ENCODE data around the gene CACNA2D3.
A peak's percentile ranks its signal among the peaks of the same experiment; 100 is the strongest.

Gene CACNA2D3

DNA sequence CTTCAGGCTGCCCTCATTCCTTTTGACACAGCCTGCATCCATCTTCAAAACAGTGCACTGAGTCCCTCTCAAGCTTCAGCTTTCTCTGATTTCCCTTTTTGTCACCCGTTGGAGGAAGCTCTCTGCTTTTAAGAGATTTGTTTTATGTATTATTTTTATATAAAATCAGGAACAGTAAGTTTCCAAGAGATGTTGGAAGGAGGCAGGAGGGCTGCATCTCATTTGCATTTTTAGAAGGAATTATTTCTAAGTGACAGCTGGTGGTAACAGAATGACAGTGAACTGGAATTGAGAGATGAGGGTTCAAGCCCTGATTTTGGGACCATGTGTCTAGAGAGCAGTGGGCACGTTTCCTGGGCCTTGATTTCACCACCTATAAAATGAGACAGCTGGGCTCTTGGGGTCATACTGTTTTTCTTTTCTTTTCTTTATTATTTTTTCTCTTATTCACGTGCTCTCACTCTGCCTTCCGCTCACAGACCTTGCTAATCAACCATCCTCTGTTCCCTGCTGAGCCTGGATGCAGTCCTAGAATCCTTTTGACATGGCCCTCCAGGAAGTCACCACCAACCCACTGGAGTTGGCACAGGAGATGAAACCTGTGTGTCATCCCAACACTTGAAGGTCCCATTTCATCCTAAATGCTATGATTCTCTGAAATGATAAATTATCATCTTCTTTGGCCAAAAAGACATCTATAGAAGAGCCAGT lies 148.6 kb downstream of the CACNA2D3 start:
- peak in 1 of 51 donors; percentile 19 for DNase-seq

DNA sequence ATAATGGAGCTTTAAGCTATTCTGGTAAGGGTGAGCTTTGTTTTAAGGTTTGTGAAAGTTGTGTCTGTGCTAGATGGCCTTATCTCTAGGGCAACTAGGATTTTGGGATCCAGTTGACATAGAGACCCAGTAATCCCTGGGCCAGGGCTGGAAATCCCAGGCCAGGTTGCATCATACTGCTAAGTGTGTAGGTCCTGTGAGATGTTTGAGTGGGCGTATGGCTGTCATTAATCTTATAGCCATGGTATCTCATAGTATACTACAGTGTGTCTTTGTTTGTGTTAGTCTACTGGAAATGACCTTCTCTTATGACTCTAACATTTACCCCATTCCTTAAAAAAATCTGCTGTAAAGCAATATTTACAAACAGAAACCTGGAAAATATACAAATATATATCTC lies 151.4 kb downstream of the CACNA2D3 start:
- no peak for DNase-seq

DNA sequence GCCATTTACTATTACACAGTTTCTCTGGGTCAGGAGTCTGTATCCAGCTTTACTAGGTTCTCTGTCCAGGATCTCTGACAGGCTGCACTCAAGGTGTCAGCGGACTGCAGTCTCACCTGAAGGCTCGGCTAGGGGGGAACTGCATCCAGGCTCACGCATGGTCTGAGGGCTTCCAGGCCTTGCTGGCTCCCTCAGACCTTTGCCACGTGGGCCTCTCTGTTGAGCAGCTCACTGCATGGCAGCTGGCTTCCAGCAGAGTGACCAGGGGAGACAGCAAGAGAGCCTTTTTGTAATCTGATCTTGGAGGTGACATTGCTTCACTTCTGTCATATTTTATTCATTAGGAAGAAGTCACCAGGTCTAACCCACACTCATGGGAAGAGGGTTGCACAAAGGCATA lies 152.3 kb downstream of the CACNA2D3 start:
- no peak for DNase-seq

DNA sequence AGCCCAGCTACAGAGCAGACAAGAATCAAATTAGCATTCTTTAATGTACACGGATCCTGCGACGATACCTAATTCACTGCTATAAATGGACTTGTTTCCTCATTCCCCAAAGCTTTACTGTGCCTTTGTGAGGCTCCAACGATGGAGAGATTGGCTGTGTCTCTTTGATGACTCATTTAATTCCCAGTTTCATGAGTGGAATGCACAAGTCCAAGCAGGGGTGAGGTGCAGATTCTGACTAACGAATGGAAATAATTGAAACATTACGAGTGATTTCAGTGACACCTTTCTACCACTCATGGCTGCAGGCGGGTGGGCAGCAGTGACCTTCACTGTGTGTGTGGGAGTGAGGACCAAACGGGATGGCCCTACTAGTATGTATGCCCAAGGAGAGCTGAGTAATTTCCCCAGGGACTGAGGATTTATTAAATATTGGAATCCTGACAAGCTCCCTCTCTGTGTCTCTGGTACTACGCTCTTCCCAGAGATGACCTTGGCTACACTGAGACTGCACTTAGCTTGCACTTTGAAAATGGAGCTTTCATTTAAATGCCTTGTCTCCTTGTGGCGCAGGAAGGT lies 156.7 kb downstream of the CACNA2D3 start:
- DNase-seq: no peak

DNA sequence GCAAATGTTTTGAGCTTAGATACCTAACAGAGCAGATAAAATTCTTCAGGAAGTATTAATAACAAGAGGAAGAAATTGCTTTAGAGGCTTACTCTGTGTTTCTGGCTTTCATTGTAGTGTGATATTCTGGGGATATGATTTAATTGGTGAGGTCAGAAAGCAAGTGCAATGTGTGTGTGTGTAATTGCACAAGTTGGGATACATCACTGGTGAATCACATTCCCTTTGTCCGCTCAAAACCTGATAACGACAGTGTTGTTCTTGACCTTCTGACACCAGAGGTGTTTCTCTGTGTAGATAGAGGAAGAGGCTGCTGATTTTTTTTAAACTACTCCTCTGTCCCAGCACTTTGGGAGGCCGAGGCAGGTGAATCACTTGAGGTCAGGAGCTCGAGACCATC lies 161.1 kb downstream of the CACNA2D3 start:
- no peak for DNase-seq

DNA sequence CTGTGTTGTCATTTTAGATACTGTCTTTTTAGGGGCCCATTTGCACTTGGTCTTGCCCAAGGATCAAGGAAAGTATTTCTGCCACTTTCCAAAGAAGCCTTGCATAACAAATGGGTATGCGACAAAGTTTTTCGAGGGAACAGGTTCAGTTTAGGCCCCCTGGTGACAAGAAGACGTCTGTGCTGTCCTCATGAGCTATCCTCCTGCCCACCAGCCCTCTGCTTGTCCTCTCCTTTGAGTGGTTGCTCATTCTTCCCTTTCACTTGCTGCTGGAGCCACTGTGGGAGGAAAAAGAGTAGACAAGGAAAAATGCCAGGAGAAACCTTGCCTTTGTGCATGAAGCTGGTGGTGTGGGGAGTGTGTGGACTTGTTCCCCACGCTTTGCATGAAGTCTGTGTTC lies 171.9 kb downstream of the CACNA2D3 start:
- DNase-seq: no peak

DNA sequence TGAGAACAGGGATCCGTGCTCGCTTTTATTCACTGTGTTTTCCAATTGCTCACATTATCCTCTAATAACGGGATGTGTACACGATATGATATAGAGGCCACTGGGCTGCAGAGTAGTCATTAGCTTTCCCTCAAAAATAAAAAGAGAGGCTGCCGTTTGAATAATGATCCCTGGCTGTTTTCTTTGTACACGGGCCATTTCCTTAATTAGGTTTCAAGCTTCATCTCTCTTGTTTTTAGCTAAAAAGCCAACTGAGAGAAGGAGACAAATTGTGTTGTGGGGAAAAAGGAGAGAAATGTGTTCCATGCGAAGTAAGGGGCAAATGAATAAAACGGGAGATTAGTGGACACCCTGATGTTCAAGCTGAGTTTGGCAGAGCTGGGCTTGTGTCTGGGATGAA lies 174.2 kb downstream of the CACNA2D3 start:
- DNase-seq: no peak

DNA sequence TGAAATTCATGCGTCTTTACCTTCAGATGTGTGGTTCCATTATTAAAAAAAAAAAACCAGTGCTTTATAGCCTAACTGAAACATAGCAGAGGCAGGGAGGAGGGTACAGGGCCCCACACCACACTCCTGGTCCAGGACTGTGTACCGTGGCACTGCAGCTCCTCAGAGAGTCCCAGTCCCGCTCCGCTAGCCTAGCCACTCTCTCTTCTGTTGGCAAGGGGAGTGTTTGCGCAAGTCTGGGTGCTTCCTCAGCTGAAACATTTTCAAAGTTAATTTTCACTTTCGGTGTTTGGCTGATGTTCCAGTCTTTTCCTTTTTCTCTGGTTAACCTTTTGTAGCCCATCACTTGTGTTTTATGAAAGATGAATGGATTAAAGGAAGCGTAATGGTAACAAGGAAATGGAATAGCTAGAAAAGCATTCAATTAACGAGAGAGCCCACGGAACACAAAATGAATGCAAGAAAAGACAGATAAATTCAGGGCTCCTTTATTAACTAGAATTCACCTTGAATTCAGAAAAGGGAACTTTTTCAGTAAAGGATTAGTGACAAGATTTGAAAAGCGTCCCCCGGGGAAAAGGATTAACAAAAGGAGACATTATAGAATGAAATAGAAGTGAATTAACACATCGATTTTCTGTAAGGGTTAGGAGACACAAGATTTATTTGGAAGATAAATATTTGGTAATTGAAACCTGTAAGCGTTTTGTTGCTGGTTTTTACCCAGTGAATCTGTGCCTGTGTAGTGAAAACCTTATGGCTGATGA lies 177.0 kb downstream of the CACNA2D3 start:
- peak in 9 of 51 donors; percentile 3 to 28 (median 7) for DNase-seq

DNA sequence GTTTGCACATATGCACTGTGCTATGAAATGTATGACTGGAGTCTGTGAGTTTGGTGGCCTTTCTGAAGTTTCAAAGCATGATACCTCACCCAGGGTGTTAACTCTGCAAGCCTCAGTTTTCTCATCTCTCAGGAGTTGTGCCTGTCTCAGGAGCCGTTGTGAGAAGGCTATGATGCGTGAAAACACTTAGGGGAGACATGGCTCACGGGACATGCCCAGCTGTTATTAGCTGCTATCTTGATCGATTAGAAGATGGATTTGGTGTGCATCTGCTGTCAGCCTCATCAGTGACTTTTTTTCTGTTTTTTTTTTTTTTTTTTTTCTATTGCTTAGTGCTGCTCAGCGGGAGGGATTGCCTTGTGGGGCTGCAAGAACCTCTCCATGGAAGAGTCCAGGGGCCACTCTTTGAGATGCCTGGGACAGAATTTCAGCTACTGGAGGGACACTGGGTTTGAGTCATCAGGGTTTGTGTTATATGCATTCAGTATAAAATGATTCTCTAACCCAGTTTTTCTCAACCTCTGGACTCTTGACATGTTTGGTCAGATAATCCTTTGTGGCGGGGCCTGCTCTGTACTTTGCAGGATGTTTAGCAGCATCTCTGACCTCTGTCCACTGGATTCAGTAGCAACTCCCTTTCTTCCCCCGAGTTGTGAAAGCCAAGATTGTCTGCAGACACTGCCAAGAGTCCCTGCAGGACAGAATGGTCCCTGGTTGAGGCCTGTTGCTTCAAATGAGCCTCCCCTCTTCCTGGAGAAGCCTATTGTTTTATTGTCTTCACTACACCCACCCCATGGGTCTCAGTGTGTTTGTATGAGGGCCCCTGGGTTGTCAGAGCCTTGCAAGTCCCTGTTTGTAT lies 181.4 kb downstream of the CACNA2D3 start:
- DNase-seq: no peak

DNA sequence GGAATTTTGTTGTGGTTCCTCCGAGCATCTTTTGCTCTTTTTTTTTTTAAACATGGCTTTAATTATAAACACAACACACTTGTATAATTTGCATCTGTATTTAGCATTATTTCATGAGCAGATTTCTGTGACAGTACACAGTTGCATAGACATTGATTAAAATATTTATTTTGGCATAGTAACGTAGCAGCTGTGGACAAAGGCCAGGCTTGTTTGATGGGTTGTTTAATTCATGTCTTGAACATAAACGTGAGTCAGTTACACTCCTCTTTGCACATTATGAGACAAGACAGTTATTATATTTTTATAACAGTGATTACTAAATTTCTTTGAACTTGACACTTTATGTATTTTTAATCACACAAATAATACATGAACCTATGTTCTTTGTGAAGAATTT lies 182.5 kb downstream of the CACNA2D3 start:
- no peak for DNase-seq

DNA sequence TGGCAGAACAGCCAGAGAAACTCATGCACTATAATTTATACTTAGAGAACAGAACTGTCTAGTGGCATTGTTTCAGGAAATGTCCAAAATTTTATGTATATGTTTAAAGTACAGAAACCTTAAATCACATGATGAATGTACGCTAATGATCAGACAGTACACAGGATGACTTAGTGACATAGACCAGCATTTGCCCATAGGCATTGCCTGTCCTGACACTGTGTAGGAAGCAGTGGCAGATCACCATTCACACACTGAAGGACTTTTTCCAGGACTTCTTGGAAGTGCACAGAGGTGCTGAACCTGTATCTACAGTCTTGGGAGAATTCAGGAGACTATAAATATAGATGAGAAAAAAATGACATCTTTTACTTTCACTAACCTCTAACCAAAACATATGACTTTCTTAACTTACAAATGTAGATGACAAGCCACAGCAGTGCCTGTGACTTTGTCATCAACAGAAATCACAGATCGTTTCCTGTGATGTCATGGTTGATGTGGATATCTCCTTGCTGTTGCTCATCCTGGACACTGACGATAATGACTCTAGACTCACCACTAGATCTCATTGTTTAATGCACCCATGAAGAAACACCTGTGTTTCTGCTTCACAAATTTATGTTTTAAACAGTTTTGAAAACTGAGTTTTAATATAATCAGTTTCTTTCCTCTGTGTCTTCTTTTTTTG lies 183.2 kb downstream of the CACNA2D3 start:
- DNase-seq: no peak

DNA sequence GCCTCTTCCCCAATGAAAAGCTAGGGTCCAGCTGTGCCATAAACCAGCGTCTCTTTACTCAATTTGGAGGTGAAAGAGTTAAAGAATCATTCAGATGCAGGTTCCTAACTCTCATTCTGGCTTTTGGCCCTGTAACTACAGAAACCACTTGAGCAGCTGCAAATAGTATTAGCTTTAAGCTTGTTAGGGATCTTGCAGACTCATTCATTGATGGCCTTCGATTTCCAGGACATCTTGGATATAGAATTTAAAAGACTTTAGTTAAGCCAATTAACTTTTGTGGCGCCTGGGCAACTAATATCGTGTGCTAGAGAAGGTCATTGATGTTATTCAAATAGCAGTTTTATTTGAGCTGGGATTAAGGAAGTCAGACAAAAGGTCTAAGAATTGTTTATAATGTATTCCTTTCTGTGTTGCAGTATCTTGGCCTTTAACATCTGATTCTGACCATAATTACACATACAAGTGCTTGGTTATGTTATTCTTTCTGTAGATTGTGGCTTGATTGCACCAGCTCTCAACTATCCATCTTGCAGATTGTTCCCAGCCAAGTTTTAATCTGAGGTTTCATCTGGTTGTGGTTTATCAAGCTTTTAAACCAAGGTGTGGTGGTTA lies 185.3 kb downstream of the CACNA2D3 start:
- DNase-seq: no peak

DNA sequence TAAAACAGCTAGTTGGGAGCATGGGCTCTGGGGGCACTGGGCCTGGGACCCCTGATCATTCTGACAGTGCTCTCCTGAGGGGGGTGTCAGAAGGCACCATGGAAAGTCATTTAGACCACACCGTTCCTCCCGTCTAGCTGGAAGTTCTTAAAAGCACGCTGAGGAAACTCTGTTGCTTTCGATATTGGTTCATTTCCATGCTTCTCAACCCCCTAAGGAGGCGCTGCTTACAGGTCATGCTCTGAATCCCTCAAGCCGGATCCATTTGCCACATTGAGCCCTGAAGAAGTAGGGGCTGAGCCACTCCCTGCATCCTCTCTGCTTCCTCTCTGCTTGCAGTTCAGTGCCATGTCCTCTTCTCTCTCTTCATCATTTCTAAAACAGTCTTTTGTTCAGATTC lies 187.2 kb downstream of the CACNA2D3 start:
- no peak for DNase-seq

DNA sequence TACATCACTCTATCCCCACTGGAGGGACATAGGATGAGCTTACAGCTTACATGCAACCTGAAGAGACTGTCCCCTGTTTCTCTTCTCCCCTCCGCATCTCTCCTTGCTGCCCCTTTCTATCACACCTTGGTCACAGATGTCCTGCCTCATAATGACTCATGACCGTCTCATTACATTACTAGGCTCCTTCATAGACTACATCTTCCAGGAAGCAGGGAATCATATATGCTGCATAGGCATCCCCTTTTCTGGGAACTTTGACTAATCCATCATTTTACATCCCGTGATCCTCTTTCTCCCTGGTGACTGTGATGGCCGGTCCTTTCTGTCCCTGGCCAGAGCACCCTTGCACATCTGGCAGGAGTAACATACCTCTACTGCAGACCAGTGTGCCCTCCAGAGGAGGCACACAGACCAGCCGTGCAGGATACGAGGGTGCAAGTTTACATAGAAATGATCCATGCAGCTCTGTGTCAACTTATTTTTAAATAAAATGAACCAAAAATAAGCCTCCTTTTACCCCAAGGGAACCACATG lies 188.9 kb downstream of the CACNA2D3 start:
- no peak for DNase-seq

DNA sequence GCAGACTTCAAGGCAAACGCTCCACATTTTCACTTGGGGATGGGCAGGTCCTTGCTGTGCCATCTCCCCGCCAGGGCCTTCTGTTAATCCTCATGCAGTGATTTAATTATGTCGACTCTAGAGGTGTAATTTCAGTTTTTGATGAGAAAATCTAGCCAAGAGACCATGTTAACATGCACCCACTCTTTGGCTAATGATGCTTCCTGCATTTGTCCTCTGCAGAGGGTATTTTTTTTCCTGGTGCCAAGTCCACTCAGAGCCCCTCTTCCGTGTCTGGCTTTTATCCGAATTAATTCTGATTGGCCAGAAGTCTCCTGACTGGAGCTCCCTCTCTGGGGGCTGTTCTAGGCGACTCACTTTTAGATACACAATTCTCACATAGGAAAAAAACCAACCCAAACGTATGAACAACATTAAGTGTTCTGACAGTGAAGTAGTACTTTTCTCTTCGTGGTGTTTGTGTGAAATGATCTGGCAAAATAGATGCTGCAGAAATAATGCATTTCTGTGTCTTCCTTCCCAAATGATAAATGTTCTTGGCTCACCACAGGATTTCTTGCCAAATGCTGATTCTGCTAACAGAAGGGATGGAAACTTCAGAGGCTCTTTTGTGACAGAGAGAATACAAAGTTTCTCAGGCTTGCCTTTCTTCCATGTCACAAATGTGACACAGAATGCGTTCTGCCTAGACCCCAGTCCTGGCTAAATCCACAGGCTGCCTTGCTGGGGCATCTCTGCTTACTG lies 190.0 kb downstream of the CACNA2D3 start:
- no peak for DNase-seq

DNA sequence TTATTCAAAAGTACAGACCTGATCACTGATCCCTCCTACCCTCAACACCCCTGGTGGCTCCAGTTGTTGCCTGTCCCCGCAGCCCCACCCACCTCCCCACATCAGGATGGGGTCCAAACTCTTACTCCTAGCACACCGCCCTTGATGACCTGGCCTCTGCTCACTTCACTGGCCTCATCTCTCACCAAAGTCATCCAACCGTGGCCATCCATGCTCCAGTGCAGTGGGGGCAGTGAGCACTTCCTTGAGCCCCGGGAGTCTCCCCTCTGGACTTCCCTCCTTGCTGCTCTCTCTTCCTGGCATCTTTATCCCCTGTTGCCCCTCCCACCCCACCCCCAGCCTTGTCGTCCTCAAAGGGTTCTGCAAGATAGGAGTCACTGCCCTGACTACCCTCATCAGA lies 191.1 kb downstream of the CACNA2D3 start:
- no peak for DNase-seq

DNA sequence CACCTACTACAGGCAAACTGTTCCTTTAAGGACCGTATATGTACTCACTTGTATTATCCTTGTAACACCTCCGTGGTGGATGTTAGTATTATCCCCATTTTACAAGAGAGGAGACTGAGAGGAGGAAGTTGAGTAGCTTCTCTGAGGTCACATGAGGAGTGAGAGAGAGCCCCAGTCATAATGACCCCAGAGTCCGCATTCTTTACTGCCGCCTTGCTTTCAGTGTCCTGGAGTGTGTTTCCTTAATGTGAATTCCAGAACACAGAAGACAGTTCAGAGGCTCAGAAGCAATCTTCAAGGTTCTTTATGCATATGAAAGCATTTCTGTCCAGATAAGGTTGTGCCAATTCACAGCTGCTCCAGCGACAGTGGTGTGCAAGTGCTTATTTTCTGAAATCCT lies 199.2 kb downstream of the CACNA2D3 start:
- no peak for DNase-seq

DNA sequence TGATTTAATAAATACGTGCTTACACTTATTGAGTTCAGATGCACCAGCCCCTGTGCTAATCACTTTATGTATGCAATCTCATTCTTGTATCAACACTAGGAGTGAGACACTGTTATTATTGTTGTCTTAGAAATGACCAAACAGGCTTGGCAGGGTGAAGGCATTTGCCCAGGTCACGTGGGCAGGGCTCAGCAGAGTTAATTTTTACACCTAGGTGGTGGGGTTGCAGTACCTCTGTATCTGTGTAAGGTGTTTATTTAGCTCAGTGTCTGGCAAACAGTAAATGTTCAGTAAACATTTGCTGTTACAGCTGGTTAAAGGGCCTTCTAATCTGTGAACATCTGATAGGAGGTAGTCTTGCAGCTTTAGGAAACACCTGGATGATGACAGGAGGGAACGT lies 200.0 kb downstream of the CACNA2D3 start:
- DNase-seq: no peak

DNA sequence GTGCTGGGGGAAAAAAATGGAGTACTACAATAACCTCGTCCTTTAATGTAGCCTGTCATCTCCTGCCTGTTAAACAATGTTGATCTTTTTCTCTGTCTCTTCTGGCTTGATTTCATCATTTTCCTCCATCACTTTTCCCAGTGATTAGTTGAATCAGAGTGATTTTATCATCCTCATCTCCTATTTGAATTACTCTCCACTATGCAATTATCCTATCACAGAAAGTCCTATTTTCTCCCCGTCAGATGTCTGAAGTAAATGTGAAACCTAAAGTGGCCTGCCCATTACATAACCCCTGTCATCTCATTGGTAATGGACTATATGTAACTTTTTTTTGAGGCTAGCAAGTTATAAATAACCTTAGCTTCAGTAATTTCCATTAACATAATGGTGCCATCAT lies 201.8 kb downstream of the CACNA2D3 start:
- DNase-seq: no peak

DNA sequence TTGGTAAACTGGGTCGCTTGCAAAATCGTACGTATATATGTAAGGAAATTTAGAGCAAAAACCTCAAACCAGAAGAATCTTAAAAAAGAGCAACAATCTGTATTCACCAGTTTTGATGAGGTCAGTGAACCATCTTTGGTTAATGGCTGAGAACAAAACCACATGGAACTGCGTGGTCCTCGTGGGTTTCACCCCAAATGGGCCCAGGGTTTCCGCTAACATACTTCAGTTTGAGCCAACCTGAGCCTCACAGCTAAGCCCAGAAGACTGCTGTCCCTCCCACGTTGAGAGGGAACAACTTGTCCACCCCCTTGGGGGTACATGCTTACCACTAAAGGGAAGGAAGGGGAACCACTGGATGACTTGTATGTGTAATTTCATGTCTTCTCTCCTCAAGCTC lies 204.6 kb downstream of the CACNA2D3 start:
- DNase-seq: no peak
